Endodermal cell (in vitro differentiated cells): Measurements from ENCODE around the gene ZNF70. TPM values are rescaled to one million over a fixed set of nuclear protein-coding genes. Genes with fewer than 3 reads are reported as not detected.

Experiments used
- DNase-seq: peaks from one replicate; pipeline ENCODE4 v3.0.0-alpha.2; 2017
- H3K27ac ChIP-seq: 2 replicates; pipeline ENCODE4 v1.5.1; 2013; ENCODE audit warnings: mild to moderate bottlenecking, low read depth, low read length, moderate library complexity
- H3K27me3 ChIP-seq: 2 replicates; pipeline ENCODE4 v1.6.1; 2013; ENCODE audit warnings: mild to moderate bottlenecking, low read length, moderate library complexity; ENCODE audit not compliant: insufficient read depth, control insufficient read depth, poor library complexity, severe bottlenecking
- H3K36me3 ChIP-seq: 2 replicates; pipeline ENCODE4 v1.7.0; 2013; ENCODE audit warnings: mild to moderate bottlenecking, low read length, moderate library complexity; ENCODE audit not compliant: control insufficient read depth, insufficient read depth
- H3K4me1 ChIP-seq: one replicate; pipeline ENCODE4 v1.7.0; 2013; ENCODE audit warnings: low read length; ENCODE audit not compliant: control insufficient read depth, insufficient read depth
- H3K4me3 ChIP-seq: 2 replicates; pipeline ENCODE4 v1.5.1; 2013; ENCODE audit warnings: mild to moderate bottlenecking, low read length, moderate library complexity
- H3K9ac ChIP-seq: 2 replicates; pipeline ENCODE4 v1.6.1; 2013; ENCODE audit warnings: mild to moderate bottlenecking, low read length, moderate library complexity; ENCODE audit not compliant: poor library complexity, severe bottlenecking; ENCODE audit errors: extremely low read depth
- H3K9me3 ChIP-seq: 2 replicates; pipeline ENCODE4 v1.6.1; 2013; ENCODE audit warnings: mild to moderate bottlenecking, low read length, moderate library complexity; ENCODE audit not compliant: control insufficient read depth
- H3K27ac Mint-ChIP-seq: 2 replicates; pipeline ENCODE4 v1.8.0; 2020; ENCODE audit warnings: mixed read lengths
- H3K27me3 Mint-ChIP-seq: 2 replicates; pipeline ENCODE4 v1.8.0; 2021; ENCODE audit warnings: mild to moderate bottlenecking, mixed read lengths; ENCODE audit not compliant: insufficient read depth
- H3K36me3 Mint-ChIP-seq: 2 replicates; pipeline ENCODE4 v1.8.0; 2020; ENCODE audit warnings: low read depth, mixed read lengths
- H3K4me1 Mint-ChIP-seq: 2 replicates; pipeline ENCODE4 v1.8.0; 2020; ENCODE audit warnings: mixed read lengths
- H3K4me3 Mint-ChIP-seq: 2 replicates; pipeline ENCODE4 v1.8.0; 2020; ENCODE audit warnings: mild to moderate bottlenecking, moderate library complexity, mixed read lengths
- H3K9me3 Mint-ChIP-seq: 2 replicates; pipeline ENCODE4 v1.8.0; 2020; ENCODE audit warnings: mild to moderate bottlenecking, mixed read lengths
- WGBS, 2 experiments: methylation state at CpG; one replicate each; pipeline versions ENCODE4 v1.1.5 to v1.1.7; 2013; ENCODE audit warnings: missing lambda C conversion rate in 2 of 2, mixed read lengths in 1 of 2; ENCODE audit not compliant: insufficient coverage in 1 of 2, insufficient read length in 1 of 2; 5-methylcytosine and 5-hydroxymethylcytosine counted together
- total RNA-seq, 2 donors: library from RNA; stranded (reverse); fragmentation: NEBNext Ultra II Directional in 1 of 2; extraction: Animal tissue kit (Norgen Biotek cat#: 25700) in 1 of 2; gene quantifications; 2 replicates in 1 of 2; 3 replicates in 1 of 2; pipeline ENCODE4 v1.2.1, GENCODE V29; 2021
- TF ChIP-seq, protein P1 (sequence below): fragments of 200-600 bp; sonication (generic); conservative IDR thresholded peaks from 2 replicates; pipeline ENCODE4 v1.5.0; 2021; ENCODE audit warnings: antibody characterized with exemption, mild to moderate bottlenecking

The ZNF70 gene
- total RNA-seq, 2 donors from 2014 or later, result 4.7 to 5.7 TPM

DNA sequence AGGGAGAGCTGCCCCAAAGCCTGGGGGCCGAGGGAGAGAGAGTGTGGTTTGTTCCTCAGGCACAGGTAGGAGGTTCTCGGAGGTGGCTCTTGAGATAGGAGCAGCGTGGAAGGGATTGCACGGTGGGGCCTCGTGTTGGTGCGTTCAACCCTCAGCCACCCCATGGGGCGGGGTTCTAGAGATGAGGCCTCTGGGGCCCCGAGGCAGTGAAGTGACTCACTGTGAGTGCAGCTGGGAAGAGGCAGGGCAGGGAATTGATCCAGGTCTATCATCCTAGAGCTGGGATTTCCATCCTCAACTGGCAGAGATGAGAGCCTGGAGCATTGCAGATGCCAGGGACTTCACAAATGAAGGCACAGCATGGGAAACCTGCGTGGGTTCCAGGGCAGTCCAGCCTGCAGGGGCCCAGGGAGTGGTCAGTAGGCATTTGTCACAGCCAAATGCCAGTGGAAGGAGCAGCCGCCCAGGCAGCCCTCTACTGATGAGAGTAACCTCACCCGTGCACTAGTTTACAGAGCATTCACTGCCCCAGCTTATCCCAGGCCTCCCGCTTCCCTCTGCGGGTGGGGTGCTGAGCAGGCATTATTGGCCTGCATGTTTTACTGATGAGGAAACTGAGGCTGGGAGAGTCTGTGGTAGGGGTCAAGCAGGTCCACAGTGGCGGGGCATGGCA, 30.7 kb upstream of the ZNF70 start:
- no peak overlapping the region for H3K27ac ChIP-seq
- no peaks in the 10 kb centered on the region for H3K27me3 ChIP-seq
- no peak overlapping the region for H3K4me3 ChIP-seq
- peaks cover 5% of the 10 kb centered on the region for H3K4me1 ChIP-seq
- WGBS, 2 experiments, result 77 to 87% methylated on average over 10 to 14 of the region's 14 CpGs
- no peak overlapping the region for H3K9ac ChIP-seq
- Mint-ChIP-seq H3K4me3 (no peak overlapping the region), H3K27ac (no peak overlapping the region), H3K36me3 (no peaks in the 10 kb centered on the region), H3K9me3 (no peaks in the 10 kb centered on the region), H3K4me1 (peaks cover 5% of the 10 kb centered on the region), H3K27me3 (peaks cover 3% of the 10 kb centered on the region)
- no peaks in the 10 kb centered on the region for H3K9me3 ChIP-seq
- no peaks in the 10 kb centered on the region for H3K36me3 ChIP-seq
- TF ChIP-seq, protein P1, sequence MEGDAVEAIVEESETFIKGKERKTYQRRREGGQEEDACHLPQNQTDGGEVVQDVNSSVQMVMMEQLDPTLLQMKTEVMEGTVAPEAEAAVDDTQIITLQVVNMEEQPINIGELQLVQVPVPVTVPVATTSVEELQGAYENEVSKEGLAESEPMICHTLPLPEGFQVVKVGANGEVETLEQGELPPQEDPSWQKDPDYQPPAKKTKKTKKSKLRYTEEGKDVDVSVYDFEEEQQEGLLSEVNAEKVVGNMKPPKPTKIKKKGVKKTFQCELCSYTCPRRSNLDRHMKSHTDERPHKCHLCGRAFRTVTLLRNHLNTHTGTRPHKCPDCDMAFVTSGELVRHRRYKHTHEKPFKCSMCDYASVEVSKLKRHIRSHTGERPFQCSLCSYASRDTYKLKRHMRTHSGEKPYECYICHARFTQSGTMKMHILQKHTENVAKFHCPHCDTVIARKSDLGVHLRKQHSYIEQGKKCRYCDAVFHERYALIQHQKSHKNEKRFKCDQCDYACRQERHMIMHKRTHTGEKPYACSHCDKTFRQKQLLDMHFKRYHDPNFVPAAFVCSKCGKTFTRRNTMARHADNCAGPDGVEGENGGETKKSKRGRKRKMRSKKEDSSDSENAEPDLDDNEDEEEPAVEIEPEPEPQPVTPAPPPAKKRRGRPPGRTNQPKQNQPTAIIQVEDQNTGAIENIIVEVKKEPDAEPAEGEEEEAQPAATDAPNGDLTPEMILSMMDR, result no peak
- no peak for DNase-seq

DNA sequence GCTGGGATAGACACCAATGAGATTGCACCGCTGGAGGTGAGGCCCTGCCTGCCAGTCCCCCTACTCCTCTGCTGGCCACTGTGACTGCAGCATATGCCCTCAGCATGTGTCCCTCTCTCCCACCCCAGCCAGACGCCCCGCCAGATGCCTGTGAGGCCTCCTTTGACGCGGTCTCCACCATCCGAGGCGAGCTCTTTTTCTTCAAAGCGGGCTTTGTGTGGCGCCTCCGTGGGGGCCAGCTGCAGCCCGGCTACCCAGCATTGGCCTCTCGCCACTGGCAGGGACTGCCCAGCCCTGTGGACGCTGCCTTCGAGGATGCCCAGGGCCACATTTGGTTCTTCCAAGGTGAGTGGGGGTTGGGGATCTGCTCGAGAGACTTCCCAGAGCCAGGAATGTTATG, 30.2 kb upstream of the ZNF70 start:
- TF ChIP-seq, protein P1, result no peak
- Histone ChIP-seq H3K27ac (no peak overlapping the region), H3K9ac (no peak overlapping the region), H3K4me1 (no peaks in the 10 kb centered on the region), H3K27me3 (no peaks in the 10 kb centered on the region), H3K4me3 (no peak overlapping the region), H3K9me3 (no peaks in the 10 kb centered on the region), H3K36me3 (no peaks in the 10 kb centered on the region)
- no peak for DNase-seq
- peaks cover 3% of the 10 kb centered on the region for H3K27me3 Mint-ChIP-seq
- no peak overlapping the region for H3K27ac Mint-ChIP-seq
- no peak overlapping the region for H3K4me3 Mint-ChIP-seq
- H3K9me3 Mint-ChIP-seq, result no peaks in the 10 kb centered on the region
- 84 to 91% methylated on average over 7 to 15 of the region's 15 CpGs for WGBS, 2 experiments
- H3K4me1 Mint-ChIP-seq, result no peaks in the 10 kb centered on the region
- H3K36me3 Mint-ChIP-seq, result no peaks in the 10 kb centered on the region

DNA sequence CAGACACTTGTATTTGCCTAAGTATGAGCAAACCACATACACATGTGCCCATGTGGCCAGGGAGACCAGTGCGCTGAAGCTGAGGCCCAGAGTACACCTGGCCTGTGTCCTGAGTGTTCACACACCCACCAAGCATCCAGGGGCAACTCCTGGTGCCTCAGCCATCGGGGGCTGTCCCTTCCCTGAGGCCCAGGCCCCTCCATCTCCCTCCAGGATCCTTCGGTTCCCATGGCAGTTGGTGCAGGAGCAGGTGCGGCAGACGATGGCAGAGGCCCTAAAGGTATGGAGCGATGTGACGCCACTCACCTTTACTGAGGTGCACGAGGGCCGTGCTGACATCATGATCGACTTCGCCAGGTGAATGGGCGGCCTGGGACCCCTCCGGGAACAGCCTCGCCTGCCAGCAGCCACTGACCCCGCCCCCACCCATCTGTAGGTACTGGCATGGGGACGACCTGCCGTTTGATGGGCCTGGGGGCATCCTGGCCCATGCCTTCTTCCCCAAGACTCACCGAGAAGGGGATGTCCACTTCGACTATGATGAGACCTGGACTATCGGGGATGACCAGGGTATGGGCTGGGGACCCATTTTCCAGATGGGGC, 29.3 kb upstream of the ZNF70 start:
- Histone ChIP-seq H3K27ac (no peak overlapping the region), H3K9me3 (no peaks in the 10 kb centered on the region), H3K4me3 (no peak overlapping the region), H3K9ac (no peak overlapping the region), H3K36me3 (no peaks in the 10 kb centered on the region), H3K27me3 (no peaks in the 10 kb centered on the region), H3K4me1 (no peaks in the 10 kb centered on the region)
- 88 to 94% methylated on average over 19 to 20 of the region's 20 CpGs for WGBS, 2 experiments
- TF ChIP-seq, protein P1, result no peak
- Mint-ChIP-seq H3K27ac (no peak overlapping the region), H3K4me1 (peaks cover 1% of the 10 kb centered on the region), H3K27me3 (peaks cover 7% of the 10 kb centered on the region), H3K36me3 (no peaks in the 10 kb centered on the region), H3K4me3 (no peak overlapping the region), H3K9me3 (no peaks in the 10 kb centered on the region)
- DNase-seq, result no peak
